ENCODE results near the gene FAM184A. TPM values are rescaled to one million over a fixed set of nuclear protein-coding genes. Genes with fewer than 3 reads are reported as not detected.

FAM184A gene
- total and polyA plus RNA-seq, 9 of the 15 experiments (the other 6 are each of a cell fraction or from before 2014, with no cell fraction given) = 6.4 to 18.7 (median 13.1) TPM

GRCh38 chr6:119075200-119075981 lies 3.1 kb downstream of the FAM184A start (continued):
- TF ChIP-seq ARHGAP35 (IDR thresholded peaks at IDR 0.05; ENCODE audit: partially characterized antibody) (no peak), ZNF511 (CRISPR knock-in tag; IDR thresholded peaks at IDR 0.05) (no peak), HES1 (IDR thresholded peaks at IDR 0.05; ENCODE audit: low read depth) (no peak), RAD21 (CRISPR knock-in tag; conservative IDR thresholded peaks at IDR 0.05 in 1 of 2, IDR thresholded peaks at IDR 0.05 in 1 of 2) (no peak), CREB3 (tag; conservative IDR thresholded peaks at IDR 0.05; ENCODE audit: low read depth) (no peak), XRCC4 (IDR thresholded peaks at IDR 0.05; ENCODE audit: extremely low read depth, insufficient read depth, insufficient read length) (no peak), SP1 (CRISPR knock-in tag; IDR thresholded peaks at IDR 0.05) (no peak), NRF1 (conservative IDR thresholded peaks at IDR 0.05 in 1 of 2, IDR thresholded peaks at IDR 0.05 in 1 of 2) (no peak), GTF2F1 (IDR thresholded peaks at IDR 0.05; ENCODE audit: low read depth, low read length) (no peak), PHF8 (IDR thresholded peaks at IDR 0.05; ENCODE audit: borderline replicate concordance, low read length) (no peak), ATF3 (IDR thresholded peaks at IDR 0.05) (peak; percentile 29; the same call in 1 of the 2 replicates), ATF3 (CRISPR knock-in tag; conservative IDR thresholded peaks at IDR 0.05) (no peak), ZNF431 (CRISPR knock-in tag; IDR thresholded peaks at IDR 0.05) (no peak), VEZF1 (CRISPR knock-in tag; IDR thresholded peaks at IDR 0.05) (no peak), NR2F6 (CRISPR knock-in tag; IDR thresholded peaks at IDR 0.05) (no peak), RBM25 (IDR thresholded peaks at IDR 0.05; ENCODE audit: low read depth, low read length, severe bottlenecking) (peak; percentile 7)

All from K562 (cell line).